GM23338 (cell line): ENCODE data around the gene MYT1. TPM values are rescaled to one million over a fixed set of nuclear protein-coding genes. Genes with fewer than 3 reads are reported as not detected.

Source experiments
- ATAC-seq: fragments of 200-7000 bp; cut with Tn5 transposase; 3 replicates; pipeline ENCODE4 v1.9.1; 2020
- DNase-seq: peaks from one replicate; pipeline ENCODE4 v3.0.0-alpha.2; 2015; ENCODE audit warnings: low spot score
- H2AFZ ChIP-seq: fragments of 200-600 bp; sonication (generic); 2 replicates; pipeline ENCODE4 v1.8.0; 2016; ENCODE audit warnings: antibody characterized with exemption, mild to moderate bottlenecking, moderate library complexity
- H3F3A ChIP-seq: fragments of 200-600 bp; sonication (generic); replicated peaks from 2 replicates; pipeline ENCODE4 v1.8.0; 2017; ENCODE audit warnings: antibody characterized with exemption, mixed run types, low read depth
- H3K27ac ChIP-seq: fragments of 200-600 bp; sonication (generic); 2 replicates; pipeline ENCODE4 v1.6.1; 2016; ENCODE audit warnings: low read depth
- H3K27me3 ChIP-seq: fragments of 200-600 bp; sonication (generic); 2 replicates; pipeline ENCODE4 v1.8.0; 2016; ENCODE audit warnings: mild to moderate bottlenecking, mixed run types, moderate library complexity; ENCODE audit not compliant: insufficient read depth
- H3K36me3 ChIP-seq: fragments of 200-600 bp; sonication (generic); 2 replicates; pipeline ENCODE4 v1.8.0; 2016; ENCODE audit warnings: mild to moderate bottlenecking; ENCODE audit not compliant: insufficient read depth
- H3K4me1 ChIP-seq: fragments of 200-600 bp; sonication (generic); 2 replicates; pipeline ENCODE4 v1.8.0; 2016; ENCODE audit warnings: mild to moderate bottlenecking, moderate library complexity; ENCODE audit not compliant: insufficient read depth
- H3K4me2 ChIP-seq: fragments of 200-600 bp; sonication (generic); 2 replicates; pipeline ENCODE4 v1.7.1; 2017; ENCODE audit warnings: mixed run types
- H3K4me3 ChIP-seq: fragments of 200-600 bp; sonication (generic); 2 replicates; pipeline ENCODE4 v1.6.1; 2016; ENCODE audit warnings: mixed run types
- H3K79me2 ChIP-seq: fragments of 200-600 bp; sonication (generic); replicated peaks from 2 replicates; pipeline ENCODE4 v1.8.0; 2017; ENCODE audit warnings: mild to moderate bottlenecking; ENCODE audit not compliant: insufficient read depth
- H3K9me2 ChIP-seq: fragments of 200-600 bp; sonication (generic); 2 replicates; pipeline ENCODE4 v1.8.0; 2017; ENCODE audit not compliant: insufficient read depth
- H4K20me1 ChIP-seq: fragments of 200-600 bp; sonication (generic); replicated peaks from 2 replicates; pipeline ENCODE4 v1.8.0; 2017; ENCODE audit warnings: mild to moderate bottlenecking; ENCODE audit not compliant: insufficient read depth
- H3K27ac Mint-ChIP-seq: 2 replicates; pipeline ENCODE4 v1.8.0; 2020; ENCODE audit warnings: inconsistent platforms, mild to moderate bottlenecking, moderate library complexity, mixed read lengths
- H3K27me3 Mint-ChIP-seq: 3 replicates; pipeline ENCODE4 v1.8.0; 2022; ENCODE audit warnings: low read depth, mild to moderate bottlenecking, moderate library complexity, mixed read lengths, inconsistent platforms; ENCODE audit not compliant: insufficient read depth, poor library complexity
- H3K36me3 Mint-ChIP-seq: 3 replicates; pipeline ENCODE4 v1.8.0; 2021; ENCODE audit warnings: low read depth, mild to moderate bottlenecking, inconsistent platforms, moderate library complexity, mixed read lengths
- H3K4me1 Mint-ChIP-seq: 3 replicates; pipeline ENCODE4 v1.8.0; 2020; ENCODE audit warnings: mild to moderate bottlenecking, inconsistent platforms, mixed read lengths
- H3K4me3 Mint-ChIP-seq: 3 replicates; pipeline ENCODE4 v1.8.0; 2021; ENCODE audit warnings: moderate library complexity, mild to moderate bottlenecking, inconsistent platforms, mixed read lengths
- H3K9me3 Mint-ChIP-seq: 3 replicates; pipeline ENCODE4 v1.8.0; 2020; ENCODE audit warnings: moderate library complexity, mild to moderate bottlenecking, inconsistent platforms, mixed read lengths
- CREB1 ChIP-seq: fragments of 250-450 bp; sonication (Bioruptor Pico); IDR thresholded peaks from 2 replicates; pipeline ENCODE4 v1.5.0; 2020; ENCODE audit warnings: low read depth, mild to moderate bottlenecking, moderate library complexity
- ETS1 ChIP-seq: IDR thresholded peaks from 2 replicates; pipeline ENCODE4 v1.6.1; 2016; ENCODE audit warnings: antibody characterized with exemption
- EZH2 ChIP-seq: fragments of 200-600 bp; sonication (generic); IDR thresholded peaks from one replicate; pipeline ENCODE4 v1.8.0; 2017; ENCODE audit warnings: antibody characterized with exemption, mild to moderate bottlenecking, low read depth; ENCODE audit not compliant: unreplicated experiment
- JUNB ChIP-seq: IDR thresholded peaks from one replicate; pipeline ENCODE4 v1.6.1; 2016; ENCODE audit warnings: antibody characterized with exemption; ENCODE audit not compliant: unreplicated experiment
- NANOG ChIP-seq: IDR thresholded peaks from 2 replicates; pipeline ENCODE4 v1.6.1; 2016; ENCODE audit warnings: antibody characterized with exemption, borderline replicate concordance
- POLR2AphosphoS5 ChIP-seq: IDR thresholded peaks from 2 replicates; pipeline ENCODE4 v1.6.1; 2016; ENCODE audit warnings: antibody characterized with exemption, low read depth
- REST ChIP-seq: IDR thresholded peaks from one replicate; pipeline ENCODE4 v1.6.1; 2018; ENCODE audit warnings: antibody characterized with exemption; ENCODE audit not compliant: unreplicated experiment
- STAT1 ChIP-seq: IDR thresholded peaks from one replicate; pipeline ENCODE4 v1.6.1; 2016; ENCODE audit warnings: antibody characterized with exemption; ENCODE audit not compliant: unreplicated experiment
- ZNF114 ChIP-seq: fragments of 250-450 bp; sonication (Bioruptor Pico); IDR thresholded peaks from 2 replicates; pipeline ENCODE4 v1.5.0; 2020; ENCODE audit warnings: mild to moderate bottlenecking, moderate library complexity
- ZNF331 ChIP-seq: fragments of 250-450 bp; sonication (Bioruptor Pico); IDR thresholded peaks from 2 replicates; pipeline ENCODE4 v1.5.0; 2020; ENCODE audit warnings: low read depth, mild to moderate bottlenecking, moderate library complexity
- polyA plus RNA-seq: library from polyadenylated mRNA; unstranded; fragments of >200 nt; fragmentation: Nextera tagmentation; extraction: Ambion mirVana; gene quantifications from 2 replicates; pipeline ENCODE4 v1.2.1, GENCODE V29; 2016
- total RNA-seq: library from RNA; depleted of rRNA; stranded (reverse); fragments of >200 nt; shearing (Covaris generic); gene quantifications from 2 replicates; pipeline ENCODE4 v1.2.3, GENCODE V29; 2014
- TF ChIP-seq, protein P1 (sequence below): fragments of 250-450 bp; sonication (Bioruptor Pico); IDR thresholded peaks from 2 replicates; pipeline ENCODE4 v1.5.0; 2020; ENCODE audit warnings: mild to moderate bottlenecking, moderate library complexity

The MYT1 gene
- total and polyA plus RNA-seq, 2 experiments from 2014 or later = 0.83 to 1.6 TPM

- H3K36me3 ChIP-seq = no peaks in the 10 kb centered on the region
- H3K4me3 ChIP-seq = no peak overlapping the region
- H3K27ac ChIP-seq = no peak overlapping the region
- H3K79me2 ChIP-seq = no peaks in the 10 kb centered on the region
- no peaks in the 10 kb centered on the region for H3K27me3 ChIP-seq
- H3K9me3 Mint-ChIP-seq = peaks cover 26% of the 10 kb centered on the region
- no peaks in the 10 kb centered on the region; the same call in 1 of the 2 replicates for H3F3A ChIP-seq
- H2AFZ ChIP-seq = no peak overlapping the region
- ATAC-seq = no peak
- H3K27ac Mint-ChIP-seq = no peak overlapping the region
- H3K27me3 Mint-ChIP-seq = peaks cover 38% of the 10 kb centered on the region
- no peak for DNase-seq
- TF ChIP-seq ZNF114 (CRISPR knock-in tag) (no peak), CREB1 (no peak), POLR2AphosphoS5 (no peak), JUNB (no peak), NANOG (no peak), EZH2 (no peak), REST (no peak), STAT1 (no peak), ETS1 (no peak), ZNF331 (no peak)
- TF ChIP-seq, protein P1, sequence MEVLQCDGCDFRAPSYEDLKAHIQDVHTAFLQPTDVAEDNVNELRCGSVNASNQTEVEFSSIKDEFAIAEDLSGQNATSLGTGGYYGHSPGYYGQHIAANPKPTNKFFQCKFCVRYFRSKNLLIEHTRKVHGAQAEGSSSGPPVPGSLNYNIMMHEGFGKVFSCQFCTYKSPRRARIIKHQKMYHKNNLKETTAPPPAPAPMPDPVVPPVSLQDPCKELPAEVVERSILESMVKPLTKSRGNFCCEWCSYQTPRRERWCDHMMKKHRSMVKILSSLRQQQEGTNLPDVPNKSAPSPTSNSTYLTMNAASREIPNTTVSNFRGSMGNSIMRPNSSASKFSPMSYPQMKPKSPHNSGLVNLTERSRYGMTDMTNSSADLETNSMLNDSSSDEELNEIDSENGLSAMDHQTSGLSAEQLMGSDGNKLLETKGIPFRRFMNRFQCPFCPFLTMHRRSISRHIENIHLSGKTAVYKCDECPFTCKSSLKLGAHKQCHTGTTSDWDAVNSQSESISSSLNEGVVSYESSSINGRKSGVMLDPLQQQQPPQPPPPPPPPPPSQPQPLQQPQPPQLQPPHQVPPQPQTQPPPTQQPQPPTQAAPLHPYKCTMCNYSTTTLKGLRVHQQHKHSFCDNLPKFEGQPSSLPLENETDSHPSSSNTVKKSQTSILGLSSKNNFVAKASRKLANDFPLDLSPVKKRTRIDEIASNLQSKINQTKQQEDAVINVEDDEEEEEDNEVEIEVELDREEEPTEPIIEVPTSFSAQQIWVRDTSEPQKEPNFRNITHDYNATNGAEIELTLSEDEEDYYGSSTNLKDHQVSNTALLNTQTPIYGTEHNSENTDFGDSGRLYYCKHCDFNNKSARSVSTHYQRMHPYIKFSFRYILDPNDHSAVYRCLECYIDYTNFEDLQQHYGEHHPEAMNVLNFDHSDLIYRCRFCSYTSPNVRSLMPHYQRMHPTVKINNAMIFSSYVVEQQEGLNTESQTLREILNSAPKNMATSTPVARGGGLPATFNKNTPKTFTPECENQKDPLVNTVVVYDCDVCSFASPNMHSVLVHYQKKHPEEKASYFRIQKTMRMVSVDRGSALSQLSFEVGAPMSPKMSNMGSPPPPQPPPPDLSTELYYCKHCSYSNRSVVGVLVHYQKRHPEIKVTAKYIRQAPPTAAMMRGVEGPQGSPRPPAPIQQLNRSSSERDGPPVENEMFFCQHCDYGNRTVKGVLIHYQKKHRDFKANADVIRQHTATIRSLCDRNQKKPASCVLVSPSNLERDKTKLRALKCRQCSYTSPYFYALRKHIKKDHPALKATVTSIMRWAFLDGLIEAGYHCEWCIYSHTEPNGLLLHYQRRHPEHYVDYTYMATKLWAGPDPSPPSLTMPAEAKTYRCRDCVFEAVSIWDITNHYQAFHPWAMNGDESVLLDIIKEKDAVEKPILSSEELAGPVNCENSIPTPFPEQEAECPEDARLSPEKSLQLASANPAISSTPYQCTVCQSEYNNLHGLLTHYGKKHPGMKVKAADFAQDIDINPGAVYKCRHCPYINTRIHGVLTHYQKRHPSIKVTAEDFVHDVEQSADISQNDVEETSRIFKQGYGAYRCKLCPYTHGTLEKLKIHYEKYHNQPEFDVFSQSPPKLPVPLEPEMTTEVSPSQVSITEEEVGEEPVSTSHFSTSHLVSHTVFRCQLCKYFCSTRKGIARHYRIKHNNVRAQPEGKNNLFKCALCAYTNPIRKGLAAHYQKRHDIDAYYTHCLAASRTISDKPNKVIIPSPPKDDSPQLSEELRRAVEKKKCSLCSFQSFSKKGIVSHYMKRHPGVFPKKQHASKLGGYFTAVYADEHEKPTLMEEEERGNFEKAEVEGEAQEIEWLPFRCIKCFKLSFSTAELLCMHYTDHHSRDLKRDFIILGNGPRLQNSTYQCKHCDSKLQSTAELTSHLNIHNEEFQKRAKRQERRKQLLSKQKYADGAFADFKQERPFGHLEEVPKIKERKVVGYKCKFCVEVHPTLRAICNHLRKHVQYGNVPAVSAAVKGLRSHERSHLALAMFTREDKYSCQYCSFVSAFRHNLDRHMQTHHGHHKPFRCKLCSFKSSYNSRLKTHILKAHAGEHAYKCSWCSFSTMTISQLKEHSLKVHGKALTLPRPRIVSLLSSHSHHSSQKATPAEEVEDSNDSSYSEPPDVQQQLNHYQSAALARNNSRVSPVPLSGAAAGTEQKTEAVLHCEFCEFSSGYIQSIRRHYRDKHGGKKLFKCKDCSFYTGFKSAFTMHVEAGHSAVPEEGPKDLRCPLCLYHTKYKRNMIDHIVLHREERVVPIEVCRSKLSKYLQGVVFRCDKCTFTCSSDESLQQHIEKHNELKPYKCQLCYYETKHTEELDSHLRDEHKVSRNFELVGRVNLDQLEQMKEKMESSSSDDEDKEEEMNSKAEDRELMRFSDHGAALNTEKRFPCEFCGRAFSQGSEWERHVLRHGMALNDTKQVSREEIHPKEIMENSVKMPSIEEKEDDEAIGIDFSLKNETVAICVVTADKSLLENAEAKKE (CRISPR knock-in tag) = no peak
- H3K36me3 Mint-ChIP-seq = peaks cover 17% of the 10 kb centered on the region
- H3K4me1 Mint-ChIP-seq = peaks cover 17% of the 10 kb centered on the region
- no peak overlapping the region for H3K4me2 ChIP-seq
- H3K4me3 Mint-ChIP-seq = no peak overlapping the region
- H4K20me1 ChIP-seq = no peaks in the 10 kb centered on the region
- peaks cover 14% of the 10 kb centered on the region; the same call in 1 of the 2 replicates for H3K4me1 ChIP-seq
- H3K9me2 ChIP-seq = peaks cover 5% of the 10 kb centered on the region; the same call in 1 of the 2 replicates
Measured at GRCh38 chr20:64181391-64181790, 17.1 kb downstream of the MYT1 start.
